ENCODE results near the gene SRD5A2.

The SRD5A2 gene
- total RNA-seq, result 0 to 0.12 (median 0) reads per million in 18 experiments

GRCh38 chr2:31580321-31581117 lies at the start of gene SRD5A2:
Gene SRD5A2 (minus strand): TSS chr2:31580938. CDS start chr2:31580900, 38 bp downstream.
- no peak for DNase-seq

GRCh38 chr2:31606509-31606908 lies 25.8 kb upstream of the SRD5A2 start:
- DNase-seq, result no peak

- DNase-seq, result no peak
Observed at GRCh38 chr2:31598694-31599093, 18.0 kb upstream of the SRD5A2 start.

GRCh38 chr2:31586230-31586629 lies 5.5 kb upstream of the SRD5A2 start:
- no peak for DNase-seq

GRCh38 chr2:31581124-31581795 lies 522 bp upstream of the SRD5A2 start:
- no peak for DNase-seq

- DNase-seq, result no peak
Observed at GRCh38 chr2:31579996-31580320, 780 bp downstream of the SRD5A2 start.

GRCh38 chr2:31578316-31578715 lies 2.4 kb downstream of the SRD5A2 start:
- no peak for DNase-seq

GRCh38 chr2:31577143-31577542 lies 3.6 kb downstream of the SRD5A2 start:
- DNase-seq, result no peak

GRCh38 chr2:31568585-31569201 lies 12.0 kb downstream of the SRD5A2 start:
- DNase-seq, result no peak

- no peak for DNase-seq
Observed at GRCh38 chr2:31567679-31568078, 13.1 kb downstream of the SRD5A2 start.

GRCh38 chr2:31563273-31563839 lies 17.4 kb downstream of the SRD5A2 start:
- no peak for DNase-seq

- no peak for DNase-seq
Observed at GRCh38 chr2:31561823-31562222, 18.9 kb downstream of the SRD5A2 start.

- no peak for DNase-seq
Observed at GRCh38 chr2:31558401-31559295, 22.1 kb downstream of the SRD5A2 start.

GRCh38 chr2:31556940-31557339 lies 23.8 kb downstream of the SRD5A2 start:
- no peak for DNase-seq

- no peak for DNase-seq
Observed at GRCh38 chr2:31555967-31556706, 24.6 kb downstream of the SRD5A2 start.

- no peak for DNase-seq
Observed at GRCh38 chr2:31553362-31553761, 27.4 kb downstream of the SRD5A2 start.

GRCh38 chr2:31547485-31547884 lies 33.3 kb downstream of the SRD5A2 start:
- DNase-seq, result no peak

- no peak for DNase-seq
Observed at GRCh38 chr2:31541853-31542252, 38.9 kb downstream of the SRD5A2 start.

GRCh38 chr2:31539505-31539904 lies 41.2 kb downstream of the SRD5A2 start:
- DNase-seq, result no peak

- no peak for DNase-seq
Observed at GRCh38 chr2:31535768-31536167, 45.0 kb downstream of the SRD5A2 start.

GRCh38 chr2:31534636-31535035 lies 46.1 kb downstream of the SRD5A2 start:
- DNase-seq, result no peak

- no peak for DNase-seq
Observed at GRCh38 chr2:31533036-31533435, 47.7 kb downstream of the SRD5A2 start.
